Chondrocyte (in vitro differentiated cells): ENCODE data around the gene CNTD1. TPM values are rescaled to one million over a fixed set of nuclear protein-coding genes. Genes with fewer than 3 reads are reported as not detected.

Experiments
- DNase-seq: peaks from one replicate; pipeline ENCODE4 v3.0.0; 2021; ENCODE audit warnings: mixed read lengths, low spot score
- H3K27ac Mint-ChIP-seq: one replicate; pipeline ENCODE4 v1.8.0; 2021; ENCODE audit warnings: mild to moderate bottlenecking, moderate library complexity, mixed read lengths; ENCODE audit not compliant: unreplicated experiment
- H3K27me3 Mint-ChIP-seq: 2 replicates; pipeline ENCODE4 v1.8.0; 2021; ENCODE audit warnings: low read depth, mixed read lengths
- H3K36me3 Mint-ChIP-seq: 2 replicates; pipeline ENCODE4 v1.8.0; 2021; ENCODE audit warnings: low read depth, mixed read lengths
- H3K4me1 Mint-ChIP-seq: 2 replicates; pipeline ENCODE4 v1.8.0; 2021; ENCODE audit warnings: low read depth, mild to moderate bottlenecking, mixed read lengths
- H3K4me3 Mint-ChIP-seq: one replicate; pipeline ENCODE4 v1.8.0; 2021; ENCODE audit warnings: mild to moderate bottlenecking, moderate library complexity, mixed read lengths; ENCODE audit not compliant: unreplicated experiment
- H3K9me3 Mint-ChIP-seq: 2 replicates; pipeline ENCODE4 v1.8.0; 2021; ENCODE audit warnings: low read depth, mixed read lengths
- CTCF ChIP-seq: fragments of 200-600 bp; sonication (generic); IDR thresholded peaks from 2 replicates; pipeline ENCODE4 v1.5.0; 2021; ENCODE audit warnings: antibody characterized with exemption, mild to moderate bottlenecking, moderate library complexity
- total RNA-seq: library from RNA; stranded (reverse); gene quantifications from 3 replicates; pipeline ENCODE4 v1.2.1, GENCODE V29; 2021

The CNTD1 gene
- total RNA-seq, 1 donor from 2014 or later = not detected

GRCh38 chr17:42784409-42784808, 14.3 kb upstream of the CNTD1 start:
- TF ChIP-seq CTCF = no peak
- no peak overlapping the region for H3K27ac Mint-ChIP-seq
- H3K4me1 Mint-ChIP-seq = peaks cover 19% of the 10 kb centered on the region
- no peak overlapping the region for H3K4me3 Mint-ChIP-seq
- DNase-seq = no peak
- H3K27me3 Mint-ChIP-seq = peaks cover 8% of the 10 kb centered on the region
- no peaks in the 10 kb centered on the region for H3K9me3 Mint-ChIP-seq
- no peaks in the 10 kb centered on the region for H3K36me3 Mint-ChIP-seq

- no peaks in the 10 kb centered on the region for H3K9me3 Mint-ChIP-seq
- H3K27me3 Mint-ChIP-seq = peaks cover 8% of the 10 kb centered on the region
Observed at GRCh38 chr17:42784811-42785592, 13.7 kb upstream of the CNTD1 start.

GRCh38 chr17:42787266-42787665, 11.4 kb upstream of the CNTD1 start:
- no peak for TF ChIP-seq CTCF
- no peak for DNase-seq
- peaks cover 2% of the 10 kb centered on the region for H3K27me3 Mint-ChIP-seq
- H3K4me1 Mint-ChIP-seq = peaks cover 6% of the 10 kb centered on the region
- H3K4me3 Mint-ChIP-seq = no peak overlapping the region
- H3K27ac Mint-ChIP-seq = no peak overlapping the region
- no peaks in the 10 kb centered on the region for H3K36me3 Mint-ChIP-seq
- no peaks in the 10 kb centered on the region for H3K9me3 Mint-ChIP-seq

More at GRCh38 chr17:42784811-42785592, 13.7 kb upstream of the CNTD1 start:
- no peaks in the 10 kb centered on the region for H3K36me3 Mint-ChIP-seq
- DNase-seq = no peak
- no peak for TF ChIP-seq CTCF
- H3K27ac Mint-ChIP-seq = no peak overlapping the region
- H3K4me1 Mint-ChIP-seq = peaks cover 13% of the 10 kb centered on the region
- no peak overlapping the region for H3K4me3 Mint-ChIP-seq

GRCh38 chr17:42791948-42792347, 6.7 kb upstream of the CNTD1 start:
- H3K36me3 Mint-ChIP-seq = no peaks in the 10 kb centered on the region
- H3K4me1 Mint-ChIP-seq = peaks cover 3% of the 10 kb centered on the region
- no peak for TF ChIP-seq CTCF
- H3K9me3 Mint-ChIP-seq = no peaks in the 10 kb centered on the region
- H3K27ac Mint-ChIP-seq = no peak overlapping the region
- DNase-seq = no peak
- H3K27me3 Mint-ChIP-seq = no peaks in the 10 kb centered on the region
- H3K4me3 Mint-ChIP-seq = no peak overlapping the region

- no peak for TF ChIP-seq CTCF
- no peaks in the 10 kb centered on the region for H3K27me3 Mint-ChIP-seq
- peaks cover 8% of the 10 kb centered on the region for H3K4me1 Mint-ChIP-seq
- H3K27ac Mint-ChIP-seq = no peak overlapping the region
- H3K9me3 Mint-ChIP-seq = no peaks in the 10 kb centered on the region
- no peak overlapping the region for H3K4me3 Mint-ChIP-seq
- H3K36me3 Mint-ChIP-seq = no peaks in the 10 kb centered on the region
- DNase-seq = no peak
Observed at GRCh38 chr17:42792545-42792944, 6.1 kb upstream of the CNTD1 start.
